Esophagus muscularis mucosa (tissue), 4 donors: ENCODE results near the gene CCNYL1. TPM values are rescaled to one million over a fixed set of nuclear protein-coding genes. Genes with fewer than 3 reads are reported as not detected.
"Not testable (repeated sequence)": the region's sequence is repeated elsewhere in the genome, so short reads cannot be mapped to it uniquely, and the experiment has no call there.

Experiments
- DNase-seq: peaks from one replicate; pipeline ENCODE4 v3.0.0-alpha.2; 2017; ENCODE audit errors: extremely low spot score
- H3K27ac ChIP-seq, 4 donors: fragments of 200-600 bp; sonication (generic); replicated peaks in 1 of 4; 1 replicate in 3 of 4; 2 replicates in 1 of 4; pipeline ENCODE4 v1.5.1; 2016 to 2019; ENCODE audit warnings: mild to moderate bottlenecking in 1 of 4
- H3K27me3 ChIP-seq, 4 donors: fragments of 200-600 bp; sonication (generic); one replicate each; pipeline versions ENCODE4 v1.5.1 to v1.6.0; 2016 to 2019
- H3K36me3 ChIP-seq, 4 donors: fragments of 200-600 bp; sonication (generic); one replicate each; pipeline ENCODE4 v1.5.1; 2016 to 2019
- H3K4me1 ChIP-seq, 4 donors: fragments of 200-600 bp; sonication (generic); one replicate each; pipeline ENCODE4 v1.5.1; 2016 to 2019
- H3K4me3 ChIP-seq, 4 donors: fragments of 200-600 bp; sonication (generic); 1 replicate in 2 of 4; 2 replicates in 2 of 4; pipeline ENCODE4 v1.5.1; 2016 to 2019; ENCODE audit warnings: mild to moderate bottlenecking in 4 of 4, moderate library complexity in 1 of 4
- H3K9me3 ChIP-seq, 4 donors: fragments of 200-600 bp; sonication (generic); 1 replicate in 3 of 4; 2 replicates in 1 of 4; pipeline ENCODE4 v1.5.1; 2016 to 2019
- CTCF ChIP-seq, 3 experiments: fragments of 200-600 bp in 2 of 3; fragments of 450-650 bp in 1 of 3; sonication (generic) in 2 of 3; IDR thresholded peaks; one replicate each; pipeline ENCODE4 v1.5.1; 2017 to 2019; ENCODE audit warnings: antibody characterized with exemption in 3 of 3, mild to moderate bottlenecking in 2 of 3, moderate library complexity in 1 of 3
- EP300 ChIP-seq: sonication (generic); formaldehyde crosslinking; IDR thresholded peaks from one replicate; pipeline ENCODE4 v1.6.1; 2017; ENCODE audit warnings: antibody characterized with exemption
- POLR2A ChIP-seq: fragments of 450-650 bp; IDR thresholded peaks from one replicate; pipeline ENCODE4 v1.6.1; 2017; ENCODE audit warnings: antibody characterized with exemption, moderate library complexity, mild to moderate bottlenecking, low read depth
- POLR2AphosphoS5 ChIP-seq, 2 donors: sonication (generic); formaldehyde crosslinking; IDR thresholded peaks; one replicate each; pipeline ENCODE4 v1.6.1; 2017; ENCODE audit warnings: antibody characterized with exemption in 2 of 2
- WGBS: methylation state at CpG from one replicate; pipeline ENCODE4 v1.1.5; 2018; 5-methylcytosine and 5-hydroxymethylcytosine counted together
- intact Hi-C: fragments of 100-400 bp; cut with DNase I; formaldehyde crosslinking; loops from one replicate; pipeline ENCODE4 v1.15.1; 2023
- total RNA-seq, 4 donors: library from RNA; depleted of rRNA; stranded (reverse); fragments of >200 nt; gene quantifications; one replicate each; pipeline versions ENCODE4 v1.1.0 to v1.2.1, GENCODE V29; 2016

The CCNYL1 gene
- total RNA-seq, 4 donors from 2014 or later: 13.5 to 17.4 (median 16.2) TPM

GRCh38 chr2:207683438-207683837 lies 28.0 kb upstream of the CCNYL1 start:
- H3K27ac ChIP-seq: no peak overlapping the region

GRCh38 chr2:207683879-207684627 lies 27.4 kb upstream of the CCNYL1 start:
- no peaks in the 10 kb centered on the region for H3K36me3 ChIP-seq
- no peaks in the 10 kb centered on the region for H3K4me1 ChIP-seq
- H3K27ac ChIP-seq: no peak overlapping the region
- WGBS: 68% methylated on average over 3 of the region's 3 CpGs
- TF ChIP-seq POLR2A (no peak), EP300 (no peak), CTCF (IDR thresholded peaks at IDR 0.05) (no peak), POLR2AphosphoS5 (IDR thresholded peaks at IDR 0.05) (no peak)
- intact Hi-C loops: no loop called here
- H3K27me3 ChIP-seq: peaks cover 0 to 29% (median 0%) of the 10 kb centered on the region in 4 donors
- no peak for DNase-seq
- H3K4me3 ChIP-seq: no peak overlapping the region
- no peaks in the 10 kb centered on the region for H3K9me3 ChIP-seq

More at GRCh38 chr2:207683438-207683837, 28.0 kb upstream of the CCNYL1 start:
- intact Hi-C loops: no loop called here
- Histone ChIP-seq H3K4me3 (no peak overlapping the region), H3K36me3 (no peaks in the 10 kb centered on the region), H3K27me3 (peaks cover 0 to 35% (median 0%) of the 10 kb centered on the region in 4 donors), H3K4me1 (no peaks in the 10 kb centered on the region), H3K9me3 (no peaks in the 10 kb centered on the region)
- DNase-seq: no peak
- 92% methylated on average over 5 of the region's 5 CpGs for WGBS
- TF ChIP-seq EP300 (no peak), POLR2A (no peak), CTCF (IDR thresholded peaks at IDR 0.05) (no peak), POLR2AphosphoS5 (IDR thresholded peaks at IDR 0.05) (no peak)

GRCh38 chr2:207686812-207687211 lies 24.6 kb upstream of the CCNYL1 start:
- Histone ChIP-seq H3K27ac (no peak overlapping the region), H3K9me3 (no peaks in the 10 kb centered on the region), H3K27me3 (peaks cover 0 to 1% (median 0%) of the 10 kb centered on the region in 4 donors), H3K4me1 (no peaks in the 10 kb centered on the region), H3K36me3 (no peaks in the 10 kb centered on the region), H3K4me3 (no peak overlapping the region)
- TF ChIP-seq CTCF (IDR thresholded peaks at IDR 0.05) (no peak), EP300 (no peak), POLR2A (no peak), POLR2AphosphoS5 (IDR thresholded peaks at IDR 0.05) (no peak)
- intact Hi-C loops: no loop called here
- WGBS: 41% methylated on average over 2 of the region's 2 CpGs
- DNase-seq: no peak

- no peaks in the 10 kb centered on the region for H3K27me3 ChIP-seq
- no peaks in the 10 kb centered on the region for H3K36me3 ChIP-seq
- H3K9me3 ChIP-seq: no peaks in the 10 kb centered on the region
- peaks cover 0 to 4% (median 0%) of the 10 kb centered on the region in 4 donors for H3K4me1 ChIP-seq
- DNase-seq: no peak
- no peak for TF ChIP-seq POLR2A
- no peak for TF ChIP-seq POLR2AphosphoS5 (IDR thresholded peaks at IDR 0.05)
- no peak for TF ChIP-seq CTCF (IDR thresholded peaks at IDR 0.05)
- no peak for TF ChIP-seq EP300
- intact Hi-C loops: no loop called here
- H3K27ac ChIP-seq: no peak overlapping the region
- no peak overlapping the region for H3K4me3 ChIP-seq
Measured at GRCh38 chr2:207688597-207688996, 22.8 kb upstream of the CCNYL1 start.

GRCh38 chr2:207690845-207691461 lies 20.5 kb upstream of the CCNYL1 start:
- H3K4me1 ChIP-seq, H3K9me3 ChIP-seq, H3K36me3 ChIP-seq, H3K27ac ChIP-seq, intact Hi-C loops, H3K27me3 ChIP-seq, H3K4me3 ChIP-seq, DNase-seq: not testable (repeated sequence)
- WGBS: 90% methylated on average over 16 of the region's 16 CpGs
